ENCODE results near the gene DNAJB13.

DNAJB13 gene

GRCh38 chr11:73950869-73951710, at the start of gene DNAJB13:
TSS of gene DNAJB13 (plus strand) at chr11:73951026. CDS start at chr11:73951070, 44 bp downstream.
- H3K27ac ChIP-seq = no peak within 1 kb of the TSS
- TF ChIP-seq ZFX (IDR thresholded peaks at IDR 0.05; ENCODE audit: borderline replicate concordance) (no peak), CTCF (IDR thresholded peaks at IDR 0.05) (no peak)

GRCh38 chr11:73902303-73902702, 48.5 kb upstream of the DNAJB13 start:
- TF ChIP-seq ZFX (IDR thresholded peaks at IDR 0.05; ENCODE audit: borderline replicate concordance) (no peak), CTCF (IDR thresholded peaks at IDR 0.05) (no peak)
- no peak overlapping the region for H3K27ac ChIP-seq

- no peak for TF ChIP-seq CTCF (IDR thresholded peaks at IDR 0.05)
- TF ChIP-seq ZFX (IDR thresholded peaks at IDR 0.05; ENCODE audit: borderline replicate concordance) = no peak
- no peak overlapping the region for H3K27ac ChIP-seq
Measured at GRCh38 chr11:73907191-73907590, 43.6 kb upstream of the DNAJB13 start.

- TF ChIP-seq ZFX (IDR thresholded peaks at IDR 0.05; ENCODE audit: borderline replicate concordance) (no peak), CTCF (IDR thresholded peaks at IDR 0.05) (no peak)
- no peak overlapping the region for H3K27ac ChIP-seq
Measured at GRCh38 chr11:73912026-73912425, 38.8 kb upstream of the DNAJB13 start.

GRCh38 chr11:73913472-73913871, 37.4 kb upstream of the DNAJB13 start:
- no peak overlapping the region for H3K27ac ChIP-seq
- no peak for TF ChIP-seq ZFX (IDR thresholded peaks at IDR 0.05; ENCODE audit: borderline replicate concordance)
- TF ChIP-seq CTCF (IDR thresholded peaks at IDR 0.05) = no peak

GRCh38 chr11:73914284-73914683, 36.5 kb upstream of the DNAJB13 start:
- H3K27ac ChIP-seq = no peak overlapping the region
- no peak for TF ChIP-seq ZFX (IDR thresholded peaks at IDR 0.05; ENCODE audit: borderline replicate concordance)
- no peak for TF ChIP-seq CTCF (IDR thresholded peaks at IDR 0.05)

- H3K27ac ChIP-seq = no peak overlapping the region
- TF ChIP-seq ZFX (IDR thresholded peaks at IDR 0.05; ENCODE audit: borderline replicate concordance) (no peak), CTCF (IDR thresholded peaks at IDR 0.05) (no peak)
Measured at GRCh38 chr11:73916435-73916834, 34.4 kb upstream of the DNAJB13 start.
